ENCODE results near the gene ADCY1.

The ADCY1 gene

GRCh38 chr7:45651540-45651939 lies 77.4 kb downstream of the ADCY1 start:
- DNase-seq (ENCODE audit: low read depth in 2 of 2), result no peak

- DNase-seq (ENCODE audit: low read depth in 2 of 2), result no peak
Measured at GRCh38 chr7:45652630-45653029, 78.5 kb downstream of the ADCY1 start.

- no peak for DNase-seq (ENCODE audit: low read depth in 2 of 2)
Measured at GRCh38 chr7:45653209-45653907, 79.2 kb downstream of the ADCY1 start.

GRCh38 chr7:45654341-45654740 lies 80.2 kb downstream of the ADCY1 start:
- no peak for DNase-seq (ENCODE audit: low read depth in 2 of 2)

- no peak for DNase-seq (ENCODE audit: low read depth in 2 of 2)
Measured at GRCh38 chr7:45655539-45655938, 81.4 kb downstream of the ADCY1 start.

- DNase-seq (ENCODE audit: low read depth in 2 of 2), result no peak
Measured at GRCh38 chr7:45656431-45656830, 82.3 kb downstream of the ADCY1 start.

- DNase-seq (ENCODE audit: low read depth in 2 of 2), result no peak
Measured at GRCh38 chr7:45657136-45657889, 83.1 kb downstream of the ADCY1 start.

GRCh38 chr7:45657890-45658715 lies 83.9 kb downstream of the ADCY1 start:
- no peak for DNase-seq (ENCODE audit: low read depth in 2 of 2)

GRCh38 chr7:45658716-45659495 lies 84.7 kb downstream of the ADCY1 start:
- DNase-seq (ENCODE audit: low read depth in 2 of 2), result no peak

- DNase-seq (ENCODE audit: low read depth in 2 of 2), result no peak
Measured at GRCh38 chr7:45659496-45660139, 85.5 kb downstream of the ADCY1 start.

- no peak for DNase-seq (ENCODE audit: low read depth in 2 of 2)
Measured at GRCh38 chr7:45660201-45660900, 86.2 kb downstream of the ADCY1 start.

- no peak for DNase-seq (ENCODE audit: low read depth in 2 of 2)
Measured at GRCh38 chr7:45660901-45661211, 86.7 kb downstream of the ADCY1 start.

GRCh38 chr7:45661302-45661995 lies 87.3 kb downstream of the ADCY1 start:
- DNase-seq (ENCODE audit: low read depth in 2 of 2), result no peak

GRCh38 chr7:45662018-45662417 lies 87.8 kb downstream of the ADCY1 start:
- DNase-seq (ENCODE audit: low read depth in 2 of 2), result no peak

- no peak for DNase-seq (ENCODE audit: low read depth in 2 of 2)
Measured at GRCh38 chr7:45662540-45663166, 88.5 kb downstream of the ADCY1 start.

- no peak for DNase-seq (ENCODE audit: low read depth in 2 of 2)
Measured at GRCh38 chr7:45663167-45663921, 89.2 kb downstream of the ADCY1 start.

- DNase-seq (ENCODE audit: low read depth in 2 of 2), result no peak
Measured at GRCh38 chr7:45663965-45664633, 89.9 kb downstream of the ADCY1 start.

- DNase-seq (ENCODE audit: low read depth in 2 of 2), result no peak
Measured at GRCh38 chr7:45665172-45665571, 91.0 kb downstream of the ADCY1 start.

Measured in stimulated activated CD8-positive, alpha-beta memory T cell treated with anti-CD3 and anti-CD28 coated beads, Interleukin-2, amount 100 ng/mL, for 1 hour (primary cell).